Heart left ventricle (tissue), 13 donors: ENCODE data around the gene ADRA2B.

Experiments
- CTCF ChIP-seq, 12 donors: fragments of 200-600 bp; sonication (generic) in 4 of 12; IDR thresholded peaks; one replicate each; pipeline versions ENCODE4 v1.5.0 to v1.8.0; 2018 to 2022; ENCODE audit warnings: antibody characterized with exemption in 12 of 12, mild to moderate bottlenecking in 5 of 12
- POLR2A ChIP-seq, 2 donors: fragments of 450-650 bp; IDR thresholded peaks; one replicate each; pipeline ENCODE4 v1.6.1; 2017; ENCODE audit warnings: antibody characterized with exemption in 2 of 2, mild to moderate bottlenecking in 2 of 2, moderate library complexity in 2 of 2
- donor health status: ischemic (EF 13 %, LVEDD 7.1; RV severe dilation, severe dysfunction).
- donor health status: DM: no; HTN: yes; CAD: no.
- donor health status: DM: no; HTN: no; CAD: no.
- donor health status: ischemic (EF 25% LVEDD 6.9; RV normal size, moderate dysfunction).
- donor health status: ischemic (EF 25% LVEDD 5.7; RV mildly dilated, moderate dysfunction).
- donor health status: ischemic (EF 35%, LVEDD 5.7; RV mildly dilated, moderate dysfunction).
- donor health status: nonischemic (EF 11% LVEDD 7.7; RV severe dilation, severe dysfunction).
- donor health status: DM: yes; HTN: yes; CAD: no.
- donor health status: PGD.
- donor health status: ischemic (EF 29% LVEDD 5.4; RV normal size, mild dysfunction).
- donor health status: nonischemic (EF 23%, LVEDD 6.1; RV moderate dilation, normal function).

- TF ChIP-seq CTCF (IDR thresholded peaks at IDR 0.05): no peak
- TF ChIP-seq POLR2A (IDR thresholded peaks at IDR 0.05): no peak
Measured at GRCh38 chr2:96129528-96130120, 13.3 kb upstream of the ADRA2B start.
